ENCODE results near the gene GPX7.

DNA sequence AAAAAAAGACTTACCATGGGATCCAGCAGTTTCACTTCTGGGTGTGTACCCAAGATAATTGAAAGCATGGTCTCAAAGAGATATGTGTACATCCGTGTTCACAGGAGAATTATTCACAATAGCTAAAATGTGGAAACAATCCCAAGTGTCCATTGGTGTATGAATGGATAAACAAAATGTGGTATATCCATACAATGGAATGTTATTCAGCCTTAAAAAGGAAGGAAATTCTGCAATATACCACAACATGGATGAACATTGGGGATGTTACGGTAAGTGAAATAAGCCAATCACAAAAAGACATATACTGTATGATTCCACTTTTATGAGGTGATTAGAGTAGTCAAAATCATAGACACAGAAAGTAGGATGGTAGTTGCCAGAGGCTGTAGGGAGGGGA is 42.3 kb upstream of the GPX7 start:
- TF ChIP-seq, protein P1, sequence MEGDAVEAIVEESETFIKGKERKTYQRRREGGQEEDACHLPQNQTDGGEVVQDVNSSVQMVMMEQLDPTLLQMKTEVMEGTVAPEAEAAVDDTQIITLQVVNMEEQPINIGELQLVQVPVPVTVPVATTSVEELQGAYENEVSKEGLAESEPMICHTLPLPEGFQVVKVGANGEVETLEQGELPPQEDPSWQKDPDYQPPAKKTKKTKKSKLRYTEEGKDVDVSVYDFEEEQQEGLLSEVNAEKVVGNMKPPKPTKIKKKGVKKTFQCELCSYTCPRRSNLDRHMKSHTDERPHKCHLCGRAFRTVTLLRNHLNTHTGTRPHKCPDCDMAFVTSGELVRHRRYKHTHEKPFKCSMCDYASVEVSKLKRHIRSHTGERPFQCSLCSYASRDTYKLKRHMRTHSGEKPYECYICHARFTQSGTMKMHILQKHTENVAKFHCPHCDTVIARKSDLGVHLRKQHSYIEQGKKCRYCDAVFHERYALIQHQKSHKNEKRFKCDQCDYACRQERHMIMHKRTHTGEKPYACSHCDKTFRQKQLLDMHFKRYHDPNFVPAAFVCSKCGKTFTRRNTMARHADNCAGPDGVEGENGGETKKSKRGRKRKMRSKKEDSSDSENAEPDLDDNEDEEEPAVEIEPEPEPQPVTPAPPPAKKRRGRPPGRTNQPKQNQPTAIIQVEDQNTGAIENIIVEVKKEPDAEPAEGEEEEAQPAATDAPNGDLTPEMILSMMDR (IDR thresholded peaks at IDR 0.05), result no peak
- no peak for TF ChIP-seq POLR2A (IDR thresholded peaks at IDR 0.05)
